Stimulated activated effector memory CD8-positive, alpha-beta T cell treated with anti-CD3 and anti-CD28 coated beads, Interleukin-12 subunit alpha, Interleukin-12 subunit beta, amount 100 ng/mL, for 72 hours (primary cell): Measurements from ENCODE around the gene DCTPP1.
A peak's percentile ranks its signal among the peaks of the same experiment; 100 is the strongest.

Experiments
- ATAC-seq: fragments of 150-1000 bp; cut with Tn5 transposase; 2 replicates; pipeline ENCODE4 v1.10.0; 2021
- DNase-seq, 2 donors: peaks; one replicate each; pipeline ENCODE4 v3.0.0; 2021 to 2022; ENCODE audit warnings: low spot score in 2 of 2
- H3K27ac Mint-ChIP-seq: one replicate; pipeline ENCODE4 v1.8.0; 2022; ENCODE audit warnings: mild to moderate bottlenecking, mixed read lengths
- H3K36me3 Mint-ChIP-seq: one replicate; pipeline ENCODE4 v1.8.0; 2022; ENCODE audit warnings: mild to moderate bottlenecking, mixed read lengths
- H3K4me1 Mint-ChIP-seq: one replicate; pipeline ENCODE4 v1.8.0; 2022; ENCODE audit warnings: mixed read lengths
- H3K4me3 Mint-ChIP-seq: one replicate; pipeline ENCODE4 v1.8.0; 2022; ENCODE audit warnings: mild to moderate bottlenecking, mixed read lengths
- H3K9me3 Mint-ChIP-seq: one replicate; pipeline ENCODE4 v1.8.0; 2022; ENCODE audit warnings: mixed read lengths

Gene DCTPP1

DNA sequence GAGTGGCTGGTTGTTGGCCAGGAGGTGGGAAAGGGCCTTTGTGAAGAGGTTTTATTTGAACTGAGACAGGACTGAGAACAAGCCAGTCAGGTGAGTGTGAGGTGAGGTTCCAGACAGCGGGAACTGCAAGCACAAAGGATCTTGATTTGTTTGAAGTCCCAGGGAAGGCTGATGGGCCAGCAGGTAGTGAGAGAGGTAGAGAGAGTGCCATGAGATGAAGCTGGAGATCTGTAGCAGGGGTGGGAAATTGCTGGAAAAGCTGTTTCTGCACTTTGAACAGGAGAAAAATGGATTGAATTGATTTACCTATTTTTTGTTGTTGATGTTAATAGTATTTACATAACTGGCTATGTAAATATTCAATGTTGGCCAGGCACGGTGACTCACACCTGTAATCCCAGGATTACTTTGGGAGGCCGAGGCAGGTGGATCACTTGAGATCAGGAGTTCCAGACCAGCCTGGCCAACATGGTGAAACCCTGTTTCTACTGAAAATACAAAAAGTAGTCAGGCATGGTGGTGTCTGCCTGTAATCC, 7.7 kb upstream of the DCTPP1 start:
- Mint-ChIP-seq H3K4me1 (peaks cover 33% of the 10 kb centered on the region), H3K27ac (peak overlapping the region; percentile 27), H3K4me3 (no peak overlapping the region), H3K9me3 (no peaks in the 10 kb centered on the region), H3K36me3 (peaks cover 12% of the 10 kb centered on the region)
- DNase-seq (no peak), ATAC-seq (no peak)

DNA sequence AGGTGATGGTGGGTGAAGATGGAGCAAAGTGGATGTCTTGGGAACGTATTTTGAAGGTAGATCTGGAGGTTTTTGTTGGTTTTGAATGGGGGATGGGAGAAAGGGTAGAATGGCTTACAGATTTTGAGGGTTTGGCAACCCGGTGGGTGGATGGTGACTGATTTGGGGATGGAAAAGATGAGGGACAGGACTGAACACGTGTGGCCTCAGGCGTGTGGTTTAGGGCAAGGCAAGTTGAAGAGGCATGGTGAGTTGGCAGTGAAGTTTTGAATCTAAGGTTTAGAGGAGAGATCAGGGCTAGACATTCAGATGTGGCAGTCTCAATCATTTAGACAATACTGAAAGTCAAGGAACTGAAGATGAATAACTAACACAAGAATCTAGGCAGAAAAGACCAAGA, 5.0 kb upstream of the DCTPP1 start:
- DNase-seq (peak in 1 of 2 donors; percentile 77), ATAC-seq (peak; percentile 77)
- Mint-ChIP-seq H3K27ac (peak overlapping the region; percentile 64), H3K9me3 (no peaks in the 10 kb centered on the region), H3K4me3 (peak overlapping the region; percentile 33), H3K4me1 (peaks cover 33% of the 10 kb centered on the region), H3K36me3 (peaks cover 12% of the 10 kb centered on the region)

DNA sequence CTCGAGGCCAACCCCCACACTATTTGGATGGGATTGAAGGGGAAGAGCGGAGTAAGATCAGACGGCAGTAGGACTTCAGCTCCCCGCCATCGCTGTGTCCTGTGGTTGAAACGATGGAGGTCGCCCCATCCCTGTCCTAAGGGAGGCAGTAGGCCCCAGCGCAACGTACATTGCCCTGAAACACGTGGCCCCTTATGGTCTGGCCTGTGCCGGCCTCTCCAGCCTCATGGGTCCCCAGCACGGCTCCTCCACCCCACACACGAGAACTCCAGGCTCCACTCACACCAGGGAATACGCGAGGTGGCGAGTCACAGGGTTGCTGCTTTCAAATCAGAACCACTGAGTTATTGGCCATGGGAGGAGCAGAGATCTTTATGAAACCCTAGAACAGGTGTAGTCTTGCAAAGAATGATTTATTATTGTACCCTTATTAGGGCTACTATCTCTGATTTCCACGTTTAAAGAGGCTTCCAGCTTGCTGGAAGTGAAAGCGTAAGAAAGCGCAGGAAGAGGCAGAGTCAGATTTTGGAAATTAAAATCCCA, 669 bp upstream of the DCTPP1 start:
- ATAC-seq (peak; percentile 17), DNase-seq (no peak)

DNA sequence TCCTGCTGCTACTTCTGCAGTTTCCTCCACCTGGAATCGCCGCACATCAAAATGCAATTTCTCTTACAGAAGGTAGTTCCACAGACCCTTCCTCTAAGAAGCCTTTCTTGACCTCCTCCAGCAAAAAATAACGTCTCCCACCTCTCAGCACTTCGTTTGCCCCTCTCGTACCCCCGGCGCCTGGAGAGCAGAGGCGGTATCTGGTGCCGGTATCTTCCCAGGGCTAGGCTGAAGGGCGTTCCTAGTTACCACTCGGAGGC, 482 bp downstream of the DCTPP1 start:
- Mint-ChIP-seq H3K4me1 (peaks cover 14% of the 10 kb centered on the region), H3K36me3 (no peaks in the 10 kb centered on the region), H3K27ac (no peak overlapping the region), H3K9me3 (no peaks in the 10 kb centered on the region), H3K4me3 (no peak overlapping the region)
- DNase-seq (no peak), ATAC-seq (peak; percentile 18)

More for the DNA sequence above, 669 bp upstream of the DCTPP1 start:
- Mint-ChIP-seq H3K27ac (no peak overlapping the region), H3K9me3 (no peaks in the 10 kb centered on the region), H3K4me3 (no peak overlapping the region), H3K4me1 (peaks cover 22% of the 10 kb centered on the region), H3K36me3 (peaks cover 8% of the 10 kb centered on the region)

DNA sequence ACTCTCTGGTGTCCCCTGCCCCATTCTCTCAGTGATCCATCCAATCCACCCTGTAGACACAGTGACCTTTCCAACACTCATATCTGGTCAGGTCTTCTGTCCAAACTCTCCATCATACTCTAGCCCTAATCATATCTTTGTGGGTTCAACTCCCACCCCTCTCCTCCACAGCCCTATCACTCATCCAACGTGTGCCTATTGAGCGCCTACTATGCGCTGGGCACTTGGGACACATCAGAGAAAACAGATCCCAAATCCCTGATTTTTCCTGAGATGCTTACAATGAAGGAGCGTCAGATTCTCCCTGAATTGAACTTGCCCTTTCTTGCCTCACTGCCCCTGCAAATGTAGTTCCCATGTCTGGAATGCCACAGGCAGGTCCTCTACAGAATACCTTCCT, 1.8 kb downstream of the DCTPP1 start:
- ATAC-seq (no peak), DNase-seq (no peak)
- peak overlapping the region; percentile 78 for H3K27ac Mint-ChIP-seq
- peaks cover 7% of the 10 kb centered on the region for H3K4me1 Mint-ChIP-seq
- no peaks in the 10 kb centered on the region for H3K9me3 Mint-ChIP-seq
- no peak overlapping the region for H3K4me3 Mint-ChIP-seq
- H3K36me3 Mint-ChIP-seq = no peaks in the 10 kb centered on the region

DNA sequence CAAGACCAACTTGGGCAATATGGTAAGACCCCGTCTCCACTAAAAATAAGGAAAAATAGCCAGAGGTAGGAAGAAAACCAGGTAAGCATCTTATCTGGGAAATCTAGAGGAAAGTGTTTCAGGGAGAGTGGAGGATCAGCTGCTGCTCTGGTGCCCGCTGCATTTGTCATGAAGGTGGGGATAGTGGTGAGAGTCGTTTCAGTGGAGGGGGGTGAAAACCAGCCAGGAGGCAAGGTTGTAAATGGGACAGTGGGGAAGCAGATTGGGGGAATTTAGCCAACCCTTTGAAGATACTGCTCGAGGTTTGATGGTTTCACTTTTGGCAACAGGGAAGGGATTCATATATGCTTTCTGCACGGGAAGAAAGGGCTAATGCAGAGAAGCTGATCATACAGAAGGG, 8.8 kb downstream of the DCTPP1 start:
- peaks cover 34% of the 10 kb centered on the region for H3K4me1 Mint-ChIP-seq
- peak overlapping the region; percentile 46 for H3K27ac Mint-ChIP-seq
- no peaks in the 10 kb centered on the region for H3K9me3 Mint-ChIP-seq
- ATAC-seq (no peak), DNase-seq (no peak)
- H3K36me3 Mint-ChIP-seq = peaks cover 23% of the 10 kb centered on the region
- no peak overlapping the region for H3K4me3 Mint-ChIP-seq

DNA sequence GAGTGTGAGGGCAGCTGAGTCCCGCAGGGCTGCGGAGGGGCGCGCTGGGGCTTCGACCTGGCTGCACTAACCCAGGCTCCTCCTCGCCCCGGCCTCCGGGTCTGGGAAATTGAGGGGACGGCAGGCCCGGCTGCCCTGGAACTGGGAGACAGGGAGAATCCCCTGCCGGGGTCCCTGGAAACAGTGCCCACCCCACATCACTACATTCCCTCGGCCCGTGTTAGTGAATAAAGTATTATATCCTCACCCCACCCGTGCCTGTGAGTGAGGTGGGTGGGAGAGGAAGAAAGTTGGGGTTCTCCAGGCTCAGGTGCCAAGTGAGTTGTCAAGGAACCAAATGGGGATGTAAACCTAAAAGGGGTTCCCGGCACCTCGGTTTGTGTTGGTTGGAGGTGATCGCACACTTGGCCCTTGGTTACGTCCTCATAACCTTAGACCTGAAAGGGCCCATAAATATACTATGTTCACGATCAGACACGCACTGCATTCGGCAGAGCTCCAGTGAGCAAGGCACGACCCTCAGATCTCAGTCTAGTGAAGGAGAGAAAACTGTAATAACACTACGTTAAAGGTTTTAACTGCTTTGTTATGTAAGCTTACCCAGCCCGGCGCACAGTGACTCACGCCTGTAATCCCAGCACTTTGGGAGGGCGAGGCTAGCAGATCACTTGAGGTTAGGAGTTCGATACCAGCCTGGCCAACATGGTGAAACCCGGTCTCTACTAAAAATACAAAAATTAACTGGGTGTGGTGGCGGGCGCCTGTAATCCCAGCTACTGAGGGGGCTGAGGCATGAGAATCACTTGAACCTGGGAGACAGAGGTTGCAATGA, 11.3 kb downstream of the DCTPP1 start:
- H3K36me3 Mint-ChIP-seq = peaks cover 44% of the 10 kb centered on the region
- H3K4me1 Mint-ChIP-seq = peaks cover 34% of the 10 kb centered on the region
- H3K4me3 Mint-ChIP-seq = peak overlapping the region; percentile 63
- H3K27ac Mint-ChIP-seq = no peak overlapping the region
- no peaks in the 10 kb centered on the region for H3K9me3 Mint-ChIP-seq
- ATAC-seq = no peak
- peak in 1 of 2 donors; percentile 59 for DNase-seq

DNA sequence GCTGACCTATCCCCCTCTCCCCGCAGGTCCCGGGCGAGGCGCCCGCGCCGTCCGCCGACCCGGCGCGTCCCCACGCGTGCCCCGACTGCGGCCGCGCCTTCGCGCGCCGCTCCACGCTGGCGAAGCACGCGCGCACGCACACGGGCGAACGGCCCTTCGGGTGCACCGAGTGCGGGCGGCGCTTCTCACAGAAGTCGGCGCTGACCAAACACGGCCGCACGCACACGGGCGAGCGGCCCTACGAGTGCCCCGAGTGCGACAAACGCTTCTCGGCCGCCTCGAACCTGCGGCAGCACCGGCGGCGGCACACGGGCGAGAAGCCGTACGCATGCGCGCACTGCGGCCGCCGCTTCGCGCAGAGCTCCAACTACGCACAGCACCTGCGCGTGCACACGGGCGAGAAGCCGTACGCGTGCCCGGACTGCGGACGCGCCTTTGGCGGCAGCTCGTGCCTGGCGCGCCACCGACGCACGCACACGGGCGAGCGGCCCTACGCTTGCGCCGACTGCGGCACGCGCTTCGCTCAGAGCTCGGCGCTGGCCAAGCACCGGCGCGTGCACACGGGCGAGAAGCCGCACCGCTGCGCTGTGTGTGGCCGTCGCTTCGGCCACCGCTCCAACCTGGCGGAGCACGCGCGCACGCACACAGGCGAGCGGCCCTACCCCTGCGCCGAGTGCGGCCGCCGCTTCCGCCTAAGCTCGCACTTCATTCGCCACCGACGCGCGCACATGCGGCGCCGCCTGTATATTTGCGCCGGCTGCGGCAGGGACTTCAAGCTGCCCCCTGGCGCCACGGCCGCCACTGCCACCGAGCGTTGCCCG, 12.1 kb downstream of the DCTPP1 start:
- Mint-ChIP-seq H3K27ac (no peak overlapping the region), H3K4me3 (peak overlapping the region; percentile 63), H3K9me3 (no peaks in the 10 kb centered on the region), H3K36me3 (peaks cover 52% of the 10 kb centered on the region), H3K4me1 (peaks cover 34% of the 10 kb centered on the region)
- peak; percentile 95 for ATAC-seq
- DNase-seq = peak; percentile 76 to 89

DNA sequence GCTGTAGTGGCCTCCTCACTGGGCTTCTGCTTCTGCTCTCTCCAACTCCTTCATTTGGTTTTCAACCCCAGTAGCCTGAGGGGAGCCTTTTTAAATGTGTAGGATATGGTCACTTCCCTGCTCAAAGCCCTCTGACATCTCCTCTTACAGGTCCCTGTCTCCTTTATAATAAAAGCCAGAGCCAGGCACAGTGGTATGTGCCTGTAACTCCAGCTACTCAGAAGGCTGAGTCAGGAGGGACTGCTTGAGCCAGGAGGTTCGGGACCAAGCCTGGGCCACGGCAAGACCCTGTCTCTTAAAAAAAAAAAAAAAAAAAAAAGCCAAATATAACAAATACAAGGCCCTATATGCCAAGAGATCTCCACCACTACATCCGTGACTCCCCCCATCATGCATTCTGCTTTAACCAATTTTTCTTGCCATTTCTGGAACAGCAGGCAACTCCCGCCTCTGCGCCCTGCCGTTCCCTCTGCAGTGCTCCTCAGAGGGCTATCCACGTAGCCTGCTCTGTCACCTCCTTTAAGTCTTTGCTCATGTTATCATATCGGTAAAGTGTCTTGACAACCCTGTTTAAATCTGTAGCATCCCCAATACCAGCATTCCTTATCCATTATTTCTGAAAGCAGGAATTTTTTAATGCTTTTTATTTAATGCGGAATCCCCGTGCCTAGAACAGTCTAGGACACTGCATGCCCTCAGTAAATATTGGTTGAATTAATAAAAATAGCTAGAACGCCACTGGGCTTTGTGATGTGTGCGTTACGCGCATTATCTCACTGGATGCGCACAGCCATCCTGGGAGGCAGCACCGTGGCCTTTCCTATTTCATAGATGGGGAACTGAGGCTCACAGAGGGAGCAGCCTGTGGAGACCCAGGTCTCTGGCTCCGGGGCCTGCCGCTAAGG, 13.0 kb downstream of the DCTPP1 start:
- peaks cover 61% of the 10 kb centered on the region for H3K36me3 Mint-ChIP-seq
- peaks cover 38% of the 10 kb centered on the region for H3K4me1 Mint-ChIP-seq
- DNase-seq = no peak
- H3K27ac Mint-ChIP-seq = peak overlapping the region; percentile 1
- H3K4me3 Mint-ChIP-seq = peak overlapping the region; percentile 63
- no peak for ATAC-seq
- H3K9me3 Mint-ChIP-seq = no peaks in the 10 kb centered on the region

DNA sequence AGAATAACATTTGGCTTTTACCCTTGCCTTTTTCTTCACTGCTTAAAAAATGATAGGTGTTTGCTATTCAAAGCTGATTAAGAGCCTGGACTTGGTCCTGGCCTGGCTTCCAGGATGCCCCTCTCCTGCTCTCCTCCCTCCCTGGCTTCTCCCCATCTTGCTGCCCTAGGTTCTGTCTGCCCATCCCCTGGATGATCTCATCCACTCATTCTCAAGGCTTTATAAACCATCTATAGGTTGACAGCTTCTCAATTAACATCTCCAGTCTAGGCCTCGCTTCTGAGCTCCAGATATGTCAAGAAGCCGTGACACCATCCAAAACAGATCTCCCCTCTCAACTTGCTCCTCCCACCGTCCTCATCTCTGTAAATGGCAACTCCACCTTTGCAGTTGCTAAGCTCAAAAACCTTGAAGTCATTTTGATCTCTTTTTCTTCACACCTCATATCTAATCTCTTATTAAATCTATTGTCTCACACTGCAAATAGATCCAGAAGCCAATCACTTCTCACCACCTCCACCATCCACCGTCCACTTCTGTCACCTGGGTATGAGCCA, 13.7 kb downstream of the DCTPP1 start:
- Mint-ChIP-seq H3K4me3 (no peak overlapping the region), H3K27ac (peak overlapping the region; percentile 1), H3K36me3 (peaks cover 68% of the 10 kb centered on the region)

DNA sequence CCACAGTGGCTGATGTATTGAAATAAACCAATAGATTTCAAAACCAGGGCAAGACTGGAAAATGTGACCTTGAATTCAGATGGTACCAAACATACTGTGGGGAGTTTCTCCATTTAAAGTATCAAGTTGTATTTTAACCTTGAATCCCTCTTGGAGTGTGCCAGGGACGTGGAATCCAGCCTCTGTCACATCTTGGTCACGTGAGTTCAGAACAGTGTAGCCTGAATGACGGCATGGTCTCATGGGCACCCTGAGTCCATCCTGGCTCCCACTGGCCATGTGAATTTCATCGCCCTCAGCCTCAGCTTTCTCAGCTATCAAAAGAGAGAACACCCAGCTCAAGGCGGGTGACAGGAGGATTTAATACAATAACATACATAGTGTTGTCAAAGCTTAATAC, 15.7 kb downstream of the DCTPP1 start:
- no peak for ATAC-seq
- no peak for DNase-seq
- Mint-ChIP-seq H3K4me3 (no peak overlapping the region), H3K4me1 (peaks cover 41% of the 10 kb centered on the region), H3K9me3 (no peaks in the 10 kb centered on the region), H3K27ac (peak overlapping the region; percentile 60), H3K36me3 (peaks cover 85% of the 10 kb centered on the region)

More for the DNA sequence above, 13.7 kb downstream of the DCTPP1 start:
- peaks cover 37% of the 10 kb centered on the region for H3K4me1 Mint-ChIP-seq
- DNase-seq (no peak), ATAC-seq (no peak)
- no peaks in the 10 kb centered on the region for H3K9me3 Mint-ChIP-seq

DNA sequence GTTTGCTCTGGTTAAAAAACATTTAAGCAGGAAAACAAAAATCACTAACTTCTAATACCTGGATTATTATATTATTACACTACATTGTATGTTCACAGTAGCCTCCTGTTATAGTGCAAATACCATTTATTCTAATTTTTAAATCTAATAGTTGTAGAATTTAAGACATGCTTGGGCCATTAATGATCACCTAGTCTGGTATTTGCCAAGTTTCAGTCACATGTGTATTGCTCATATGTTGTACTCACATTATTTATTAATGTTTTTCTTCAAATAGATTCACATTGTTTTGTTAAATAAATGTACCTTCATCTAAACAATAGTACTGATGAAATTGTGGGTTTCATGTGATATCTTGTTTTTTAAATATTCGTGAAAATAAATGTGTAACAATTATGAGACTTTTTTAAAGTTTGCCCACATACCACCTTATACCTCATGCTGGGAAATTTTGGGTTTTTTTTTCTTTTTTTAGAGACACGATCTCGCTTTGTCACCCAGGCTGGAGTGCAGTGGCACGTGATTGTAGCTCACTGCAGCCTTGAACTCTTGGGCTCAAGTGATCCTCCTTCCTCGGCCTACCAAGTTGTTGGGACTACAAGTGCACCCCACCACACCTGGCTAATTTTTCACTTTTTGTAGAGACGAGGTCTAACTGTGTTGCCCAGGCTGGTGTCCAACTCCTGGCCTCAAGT, 16.6 kb downstream of the DCTPP1 start:
- ATAC-seq = no peak
- DNase-seq = no peak
- Mint-ChIP-seq H3K27ac (peak overlapping the region; percentile 60), H3K4me3 (no peak overlapping the region), H3K36me3 (peaks cover 80% of the 10 kb centered on the region), H3K4me1 (peaks cover 45% of the 10 kb centered on the region), H3K9me3 (no peaks in the 10 kb centered on the region)

DNA sequence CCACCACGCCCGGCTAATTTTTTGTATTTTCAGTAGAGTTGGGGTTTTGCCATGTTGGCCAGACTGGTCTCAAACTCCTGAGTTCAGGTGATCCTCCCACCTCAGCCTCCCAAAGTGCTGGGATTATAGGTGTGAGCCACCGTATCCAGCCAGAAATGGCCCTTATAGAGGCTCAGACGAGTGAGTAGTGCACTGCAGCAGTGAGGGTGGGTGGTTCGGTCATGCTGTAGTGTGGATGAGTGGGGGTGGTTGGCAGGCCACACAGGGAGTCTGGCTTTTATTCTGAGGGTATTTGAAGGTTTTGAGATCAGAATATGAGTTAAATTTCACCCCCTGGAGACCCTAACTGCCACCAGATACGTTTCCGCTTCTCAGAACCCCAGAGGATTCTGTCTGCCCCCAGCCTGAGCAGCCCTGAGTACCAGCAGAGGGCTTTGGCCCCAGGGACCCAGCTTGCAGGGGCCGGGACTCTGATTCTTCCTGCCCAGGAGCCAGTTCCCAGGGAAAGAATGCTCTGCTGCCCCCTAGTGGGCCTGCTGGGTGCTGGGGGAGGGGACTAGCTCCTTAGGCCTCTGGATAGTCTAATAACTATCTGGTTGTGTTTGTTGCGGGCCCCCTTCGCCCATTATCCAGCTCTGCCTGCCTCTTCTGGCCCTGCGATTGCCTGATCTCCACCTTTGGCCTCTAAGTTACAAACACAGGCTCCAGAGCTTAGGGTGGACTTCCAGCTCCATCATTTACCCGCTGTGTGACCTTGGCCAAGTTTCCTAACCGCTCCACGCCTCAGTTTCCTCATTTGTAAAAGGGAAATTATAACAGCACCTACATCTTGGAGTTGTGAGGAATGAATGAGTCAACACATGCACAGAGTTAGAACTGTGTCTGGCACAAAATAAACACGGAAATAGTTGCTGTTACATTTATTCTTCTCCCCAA, 20.4 kb downstream of the DCTPP1 start:
- H3K27ac Mint-ChIP-seq = peak overlapping the region; percentile 96
- H3K4me1 Mint-ChIP-seq = peaks cover 40% of the 10 kb centered on the region
- H3K9me3 Mint-ChIP-seq = no peaks in the 10 kb centered on the region
- peaks cover 62% of the 10 kb centered on the region for H3K36me3 Mint-ChIP-seq
- DNase-seq = peak; percentile 95 to 98
- H3K4me3 Mint-ChIP-seq = peak overlapping the region; percentile 88
- ATAC-seq = peak; percentile 72
